HG02884 (cell line): Measurements from ENCODE around the gene RIOK1.
"Not testable (repeated sequence)": the region's sequence is repeated elsewhere in the genome, so short reads cannot be mapped to it uniquely, and the experiment has no call there.

Experiments used
- ATAC-seq: cut with Tn5 transposase; IDR thresholded peaks from one replicate; pipeline ENCODE4 v1.9.1; 2021; ENCODE audit warnings: mild to moderate bottlenecking, moderate library complexity; ENCODE audit not compliant: unreplicated experiment

RIOK1 gene

GRCh38 chr6:7389451-7390225 is at the start of gene RIOK1, which contains the start of gene CAGE1:
Gene RIOK1 (plus strand): TSS chr6:7389808. CDS start chr6:7390003, 195 bp downstream.
Gene CAGE1 (minus strand): TSS chr6:7389742. CDS start chr6:7387173, 2,569 bp downstream.
- peak; percentile 96 for ATAC-seq

DNA sequence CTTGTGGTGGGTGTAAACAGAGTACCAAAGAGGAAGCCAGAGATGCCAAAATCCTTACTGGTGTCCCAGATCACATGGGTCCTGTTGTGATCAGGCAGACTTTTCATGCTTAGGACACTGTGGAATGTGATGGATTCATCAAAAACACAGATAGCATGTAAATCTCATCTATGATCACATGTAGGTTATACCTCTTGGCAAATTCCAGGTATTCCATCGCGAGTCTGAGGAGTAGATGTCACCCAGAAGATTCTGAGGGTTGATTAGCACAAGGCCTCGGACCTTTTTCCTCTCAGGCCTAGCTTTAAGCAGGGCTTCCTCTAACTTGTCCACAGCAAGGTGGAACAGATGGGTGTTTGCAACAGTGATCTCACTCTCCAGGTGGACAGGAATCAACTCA is 48.3 kb upstream of the RIOK1 start:
- ATAC-seq: no peak

DNA sequence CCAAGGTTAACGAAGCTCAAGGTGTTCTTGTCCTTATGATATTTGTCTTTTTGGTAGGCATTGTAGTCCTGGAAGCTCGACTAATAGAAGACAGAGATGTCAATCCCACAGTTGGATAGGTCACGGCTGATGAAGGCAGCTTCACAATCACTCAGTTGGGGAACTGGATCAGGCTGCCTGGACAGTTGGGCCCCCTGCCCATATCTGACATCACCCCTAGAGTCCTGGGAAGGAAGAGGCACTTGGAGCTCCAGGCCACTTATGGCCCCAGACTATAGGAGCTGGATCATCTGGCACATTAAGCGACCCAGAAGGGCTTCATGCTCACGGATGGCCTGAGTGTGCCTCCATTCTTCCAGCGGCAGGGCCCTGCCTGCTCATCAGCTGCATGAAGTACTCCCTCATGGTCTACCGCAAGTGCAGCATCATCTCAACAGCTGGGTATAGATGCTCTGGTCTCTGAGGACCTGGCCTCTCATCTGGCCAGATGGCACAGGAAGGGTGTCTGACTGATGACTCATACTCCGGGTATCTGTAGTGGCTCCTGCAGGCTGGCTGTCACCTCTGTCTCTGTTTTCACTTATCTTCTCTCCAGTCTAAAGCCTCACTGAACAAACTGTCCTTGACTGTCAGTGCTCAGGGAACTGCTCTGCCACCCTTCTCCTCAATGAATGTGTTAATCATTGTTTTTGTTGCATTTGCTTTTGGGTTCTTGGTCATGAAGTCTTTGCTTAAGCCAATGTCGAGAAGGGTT is 47.4 kb upstream of the RIOK1 start:
- ATAC-seq: no peak

- no peak for ATAC-seq
Observed at GRCh38 chr6:7343546-7344475, 45.8 kb upstream of the RIOK1 start.

- not testable (repeated sequence) for ATAC-seq
Observed at GRCh38 chr6:7344773-7345450, 44.7 kb upstream of the RIOK1 start.

- ATAC-seq: not testable (repeated sequence)
Observed at GRCh38 chr6:7347551-7347997, 42.0 kb upstream of the RIOK1 start.

DNA sequence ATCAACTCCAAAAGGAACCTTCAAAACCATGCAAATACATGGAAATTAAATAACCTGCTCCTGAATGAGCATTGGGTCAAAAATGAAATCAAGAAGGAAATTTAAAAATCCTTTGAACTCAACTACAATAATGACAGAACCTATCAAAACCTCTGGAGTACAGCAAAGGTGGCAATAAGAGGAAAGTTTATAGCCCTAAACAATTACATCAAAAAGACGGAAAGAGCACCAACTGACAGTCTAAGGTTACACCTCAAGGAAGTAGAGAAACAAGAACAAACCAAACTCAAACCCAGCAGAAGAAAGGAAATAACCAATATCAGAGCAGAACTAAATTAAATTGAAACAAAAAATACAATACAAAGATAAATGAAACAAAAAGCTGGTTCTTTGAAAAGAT is 39.0 kb upstream of the RIOK1 start:
- ATAC-seq: not testable (repeated sequence)

GRCh38 chr6:7351916-7352315 is 37.7 kb upstream of the RIOK1 start:
- ATAC-seq: not testable (repeated sequence)

DNA sequence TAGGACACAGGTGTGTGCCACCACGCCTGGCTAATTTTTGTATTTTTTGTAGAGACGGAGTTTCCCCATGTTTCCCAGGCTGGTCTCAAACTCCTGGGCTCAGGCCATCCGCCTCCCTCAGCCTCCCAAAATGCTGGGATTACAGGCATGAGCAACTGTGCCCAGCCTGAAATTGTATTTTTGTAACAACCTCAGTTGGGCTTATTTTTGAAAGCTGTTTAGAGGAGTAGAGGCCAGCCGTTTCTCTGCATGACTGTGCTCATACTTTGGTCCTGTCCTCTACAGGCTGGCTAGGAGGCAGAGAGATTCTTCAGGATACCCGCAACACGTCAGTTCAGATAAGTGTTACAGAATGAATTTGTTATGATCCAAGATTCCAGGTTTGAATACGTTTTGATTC is 22.2 kb upstream of the RIOK1 start:
- no peak for ATAC-seq

- no peak for ATAC-seq
Observed at GRCh38 chr6:7373739-7374138, 15.9 kb upstream of the RIOK1 start.

DNA sequence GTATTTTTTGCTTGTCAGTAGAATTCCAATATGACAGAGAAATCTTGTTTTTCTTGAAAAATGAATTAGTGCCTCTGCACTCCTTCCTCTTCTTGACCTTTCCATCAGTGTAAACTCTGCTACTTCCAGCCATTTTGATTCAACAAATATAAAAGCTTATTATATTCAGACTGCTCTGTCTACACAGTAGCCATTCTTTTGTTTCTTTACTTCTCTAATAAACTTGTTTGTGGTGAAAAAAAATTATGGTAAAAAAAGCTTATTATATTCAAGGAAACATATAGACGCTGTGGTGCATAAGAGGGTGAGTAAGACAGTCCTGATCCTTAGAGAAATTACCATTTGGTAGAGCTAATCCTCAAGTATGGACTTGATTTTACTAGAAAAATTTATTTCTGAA is 11.6 kb upstream of the RIOK1 start:
- no peak for ATAC-seq

- no peak for ATAC-seq
Observed at GRCh38 chr6:7378740-7379139, 10.9 kb upstream of the RIOK1 start.

DNA sequence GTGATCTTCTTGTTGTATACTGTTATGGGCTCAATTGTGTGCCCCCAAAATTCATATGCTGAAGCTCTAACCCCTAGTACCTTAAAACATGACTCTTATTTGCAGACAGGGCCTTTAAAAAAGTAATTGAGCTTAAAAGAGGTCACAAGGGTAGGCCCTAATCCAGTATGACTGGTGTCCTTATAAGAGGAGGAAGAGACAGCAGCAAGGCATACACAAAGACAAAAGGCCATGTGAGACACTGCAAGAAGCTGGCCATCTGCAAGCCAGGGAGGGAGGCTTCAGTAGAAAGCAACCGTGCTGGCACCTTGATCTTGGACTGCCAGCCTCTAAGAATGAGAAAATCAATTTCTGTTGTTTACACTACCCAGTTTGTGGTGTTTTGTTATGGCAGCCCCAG is 8.5 kb upstream of the RIOK1 start:
- ATAC-seq: no peak

- ATAC-seq: no peak
Observed at GRCh38 chr6:7389162-7389450, 502 bp upstream of the RIOK1 start.

- ATAC-seq: peak; percentile 6
Observed at GRCh38 chr6:7390226-7390878, 744 bp downstream of the RIOK1 start.

- ATAC-seq: no peak
Observed at GRCh38 chr6:7391151-7391550, 1.5 kb downstream of the RIOK1 start.

GRCh38 chr6:7392402-7392801 is 2.8 kb downstream of the RIOK1 start:
- no peak for ATAC-seq

DNA sequence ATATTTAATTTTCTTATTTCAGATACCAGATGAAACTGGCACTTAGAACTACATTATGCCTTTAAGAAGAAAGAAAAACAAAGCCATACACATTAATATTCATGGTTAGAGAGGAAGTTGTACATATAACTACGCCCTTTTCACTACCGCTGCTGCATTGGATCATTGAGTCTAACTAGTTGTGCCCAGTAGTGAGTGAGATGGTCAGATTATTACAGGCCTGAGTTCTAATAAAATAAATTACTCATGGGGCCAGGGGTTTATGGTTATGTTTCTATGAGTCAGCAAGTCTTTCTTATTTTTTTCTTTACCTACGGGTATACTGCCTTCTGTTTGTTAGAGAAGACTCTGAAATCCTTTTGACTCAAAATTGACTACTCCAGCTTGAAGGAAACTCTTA is 11.5 kb downstream of the RIOK1 start:
- no peak for ATAC-seq

GRCh38 chr6:7402716-7403115 is 13.1 kb downstream of the RIOK1 start:
- ATAC-seq: no peak

GRCh38 chr6:7404546-7404945 is 14.9 kb downstream of the RIOK1 start:
- ATAC-seq: no peak
